Endothelial cell of umbilical vein (primary cell): ENCODE results near the gene LRRC4B. TPM values are rescaled to one million over a fixed set of nuclear protein-coding genes. Genes with fewer than 3 reads are reported as not detected.

ENCODE experiments used
- BruUV-seq: library from RNA; stranded (reverse); fragments of 400-500 nt; replicated peaks from 2 replicates; lab custom pipeline; 2021; lab: Mats Ljungman, UMichigan
- CTCF ChIA-PET: fragments of 300-600, 350-600 bp; sonication (Branson Sonifier 250); formaldehyde crosslinking; loops from one replicate; lab custom pipeline; 2021; ENCODE audit warnings: antibody characterized with exemption, inconsistent platforms; lab: Charles Lee
- POLR2A ChIA-PET: fragments of 300-600, 350-600 bp; sonication (Branson Sonifier 250); formaldehyde crosslinking; loops from one replicate; lab custom pipeline; 2021; ENCODE audit warnings: antibody characterized with exemption, inconsistent platforms; lab: Charles Lee
- DNase-seq: peaks from one replicate; pipeline ENCODE4 v3.0.0-alpha.2; 2011; ENCODE audit warnings: low read depth, low spot score
- FAIRE-seq: peaks from 2 replicates; lab custom pipeline; 2011; peaks lifted over from hg19 to GRCh38; lab: Jason Lieb, UNC
- H2AFZ ChIP-seq: 2 replicates; pipeline ENCODE4 v1.6.0; 2012; ENCODE audit warnings: low read depth, low read length, control low read depth, inconsistent platforms
- H3K27ac ChIP-seq: 2 replicates; pipeline ENCODE4 v1.5.1; 2011; ENCODE audit warnings: low read depth, mild to moderate bottlenecking, control low read depth, low read length, moderate library complexity; ENCODE audit not compliant: insufficient read depth
- H3K27me3 ChIP-seq, 2 experiments: 2 replicates each; pipeline versions ENCODE4 v1.6.0 to v1.6.1; 2011; ENCODE audit warnings: low read length in 2 of 2, mixed read lengths in 1 of 2; ENCODE audit not compliant: control insufficient read depth in 2 of 2, insufficient read depth in 2 of 2
- H3K36me3 ChIP-seq, 2 experiments: 2 replicates in 1 of 2; 3 replicates in 1 of 2; pipeline ENCODE4 v1.5.1; 2011; ENCODE audit warnings: low read length in 2 of 2, mild to moderate bottlenecking in 1 of 2, moderate library complexity in 1 of 2; ENCODE audit not compliant: control insufficient read depth in 2 of 2, insufficient read depth in 2 of 2; ENCODE audit errors: extremely low read depth in 1 of 2
- H3K4me1 ChIP-seq: 3 replicates; pipeline ENCODE4 v1.5.1; 2011; ENCODE audit warnings: mild to moderate bottlenecking, low read length; ENCODE audit not compliant: control insufficient read depth, insufficient read depth; ENCODE audit errors: extremely low read depth
- H3K4me2 ChIP-seq: 2 replicates; pipeline ENCODE4 v1.6.1; 2011; ENCODE audit warnings: low read length, control low read depth, mixed read lengths; ENCODE audit not compliant: insufficient read depth
- H3K4me3 ChIP-seq, 3 experiments: fragments of 200-600 bp in 1 of 3; sonication (generic), shearing (Covaris generic) in 1 of 3; replicated peaks in 1 of 3; 2 replicates each; pipeline ENCODE4 v1.5.1; 2011 to 2016; ENCODE audit warnings: control low read depth in 3 of 3, low read length in 3 of 3, mild to moderate bottlenecking in 2 of 3, inconsistent platforms in 1 of 3, low read depth in 1 of 3, moderate library complexity in 1 of 3; ENCODE audit not compliant: insufficient read depth in 1 of 3
- H3K79me2 ChIP-seq: 2 replicates; pipeline ENCODE4 v1.6.0; 2012; ENCODE audit warnings: low read length, inconsistent platforms; ENCODE audit not compliant: control insufficient read depth, insufficient read depth
- H3K9ac ChIP-seq: replicated peaks from 2 replicates; pipeline ENCODE3; 2011; ENCODE audit warnings: low read length, control low read depth; ENCODE audit not compliant: insufficient read depth; ENCODE audit errors: extremely low read depth
- H3K9me1 ChIP-seq: replicated peaks from 3 replicates; pipeline ENCODE4 v1.6.0; 2011; ENCODE audit warnings: mild to moderate bottlenecking, low read length; ENCODE audit not compliant: control insufficient read depth, insufficient read depth; ENCODE audit errors: extremely low read depth
- H3K9me3 ChIP-seq: replicated peaks from 2 replicates; pipeline ENCODE4 v1.5.1; 2012; ENCODE audit warnings: low read length, inconsistent platforms; ENCODE audit not compliant: control insufficient read depth, insufficient read depth
- H4K20me1 ChIP-seq: replicated peaks from 2 replicates; pipeline ENCODE3; 2011; ENCODE audit warnings: mild to moderate bottlenecking, low read length; ENCODE audit not compliant: control insufficient read depth, insufficient read depth; ENCODE audit errors: extremely low read depth
- EZH2 ChIP-seq: IDR thresholded peaks from 2 replicates; pipeline ENCODE4 v1.6.1; 2012; ENCODE audit warnings: borderline replicate concordance, low read depth, mild to moderate bottlenecking, moderate library complexity, low read length, inconsistent platforms; ENCODE audit not compliant: severe bottlenecking
- FOS ChIP-seq: IDR thresholded peaks from 2 replicates; pipeline ENCODE4 v1.6.1; 2011; ENCODE audit warnings: mild to moderate bottlenecking, low read length, moderate library complexity, borderline replicate concordance; ENCODE audit not compliant: insufficient read depth
- GATA2 ChIP-seq: IDR thresholded peaks from 2 replicates; pipeline ENCODE4 v1.7.0; 2011; ENCODE audit warnings: low read depth, mild to moderate bottlenecking, moderate library complexity, mixed read lengths, low read length; ENCODE audit not compliant: insufficient read length, insufficient read depth
- JUN ChIP-seq: IDR thresholded peaks from 2 replicates; pipeline ENCODE4 v1.6.1; 2011; ENCODE audit warnings: borderline replicate concordance, low read depth; ENCODE audit not compliant: insufficient read length, insufficient read depth
- MYC ChIP-seq: IDR thresholded peaks from one replicate; pipeline ENCODE4 v1.6.1; 2011; ENCODE audit warnings: mild to moderate bottlenecking, low read depth, low read length
- POLR2A ChIP-seq: IDR thresholded peaks from 2 replicates; pipeline ENCODE4 v1.6.1; 2012; ENCODE audit warnings: low read depth, mild to moderate bottlenecking, control low read depth, low read length
- POLR2AphosphoS5 ChIP-seq: IDR thresholded peaks from 2 replicates; pipeline ENCODE4 v1.6.1; 2012; ENCODE audit warnings: low read depth, mild to moderate bottlenecking, control low read depth, low read length, moderate library complexity; ENCODE audit not compliant: insufficient read depth
- dilution Hi-C: fragments of 300-500 bp; cut with MboI; formaldehyde crosslinking; loops from one replicate; pipeline ENCODE4 v1.15.0; 2019; ENCODE audit warnings: low sequenced_read_pairs; ENCODE audit not compliant: extremely low pct_ligation_motif_present
- intact Hi-C: fragments of 100-400 bp; cut with micrococcal nuclease; formaldehyde crosslinking; loops from one replicate; pipeline ENCODE4 v1.10.0; 2022
- polyA plus RNA-seq, 4 experiments: library from polyadenylated mRNA; depleted of rRNA in 3 of 4; stranded (reverse) in 3 of 4; unstranded in 1 of 4; fragments of >200 nt; gene quantifications; 2 replicates each; pipeline versions ENCODE4 v1.2.1 to v1.2.3, GENCODE V29; 2011 to 2012; ENCODE audit warnings: missing spikeins in 1 of 4
- total RNA-seq: library from RNA; stranded (reverse); gene quantifications from 2 replicates; pipeline ENCODE4 v1.2.3, GENCODE V29; 2021
- TF ChIP-seq, protein P1 (sequence below), 2 donors: IDR thresholded peaks; 1 replicate in 1 of 2; 2 replicates in 1 of 2; pipeline ENCODE4 v1.5.1; 2011; ENCODE audit warnings: low read length in 2 of 2, mild to moderate bottlenecking in 2 of 2, moderate library complexity in 2 of 2, control low read depth in 1 of 2, inconsistent platforms in 1 of 2, low read depth in 1 of 2; ENCODE audit not compliant: insufficient read depth in 1 of 2; ENCODE audit errors: extremely low read depth in 1 of 2
- TF ChIP-seq, protein P2 (sequence below): IDR thresholded peaks from 2 replicates; pipeline ENCODE4 v1.6.1; 2011; ENCODE audit not compliant: insufficient read depth, insufficient read length

Gene LRRC4B
- total and polyA plus RNA-seq, 2 donors (not counting 3 experiments of a cell fraction or from before 2014, with no cell fraction given): 0.08 TPM; not detected in 1

DNA sequence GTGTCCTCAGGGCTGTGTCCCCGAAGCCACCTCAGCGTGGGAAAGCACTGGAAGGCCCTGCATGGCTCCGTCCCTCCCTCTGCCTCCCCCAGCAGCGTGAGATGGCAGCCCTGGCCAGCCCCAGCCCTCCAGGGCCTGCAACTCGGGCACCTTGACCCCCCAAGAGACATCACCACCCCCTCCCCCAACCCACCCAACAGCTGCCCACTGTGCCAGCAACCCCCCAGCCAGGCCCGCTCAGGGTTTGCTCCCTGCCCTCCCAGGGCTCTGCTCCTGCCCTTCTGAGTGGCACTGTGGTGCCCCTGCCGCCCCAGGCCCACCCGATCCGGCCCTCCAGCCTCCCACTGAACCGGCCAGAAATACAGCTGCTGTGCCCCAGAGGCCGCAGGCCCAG, 53.1 kb downstream of the LRRC4B start:
- dilution Hi-C loops (no loop called here), intact Hi-C loops (no loop called here)
- Histone ChIP-seq H2AFZ (no peak overlapping the region), H3K9me1 (no peaks in the 10 kb centered on the region), H4K20me1 (no peaks in the 10 kb centered on the region), H3K4me2 (no peak overlapping the region), H3K9me3 (no peaks in the 10 kb centered on the region), H3K79me2 (no peaks in the 10 kb centered on the region), H3K27ac (no peak overlapping the region), H3K4me3 (no peak overlapping the region), H3K36me3 (no peaks in the 10 kb centered on the region), H3K27me3 (no peaks in the 10 kb centered on the region), H3K9ac (no peak overlapping the region), H3K4me1 (peaks cover 5% of the 10 kb centered on the region)
- TF ChIP-seq GATA2: no peak
- no peak for TF ChIP-seq EZH2
- no peak for TF ChIP-seq MYC
- CTCF ChIA-PET: interaction anchor here (1.5 kb wide), 1 partner anchor 22 kb away, joined by 3 read pairs; no protein-coding TSS in a partner anchor
- FAIRE-seq: no peak
- no TSS peak for BruUV-seq
- DNase-seq: no peak
- POLR2A ChIA-PET: no interaction called here

DNA sequence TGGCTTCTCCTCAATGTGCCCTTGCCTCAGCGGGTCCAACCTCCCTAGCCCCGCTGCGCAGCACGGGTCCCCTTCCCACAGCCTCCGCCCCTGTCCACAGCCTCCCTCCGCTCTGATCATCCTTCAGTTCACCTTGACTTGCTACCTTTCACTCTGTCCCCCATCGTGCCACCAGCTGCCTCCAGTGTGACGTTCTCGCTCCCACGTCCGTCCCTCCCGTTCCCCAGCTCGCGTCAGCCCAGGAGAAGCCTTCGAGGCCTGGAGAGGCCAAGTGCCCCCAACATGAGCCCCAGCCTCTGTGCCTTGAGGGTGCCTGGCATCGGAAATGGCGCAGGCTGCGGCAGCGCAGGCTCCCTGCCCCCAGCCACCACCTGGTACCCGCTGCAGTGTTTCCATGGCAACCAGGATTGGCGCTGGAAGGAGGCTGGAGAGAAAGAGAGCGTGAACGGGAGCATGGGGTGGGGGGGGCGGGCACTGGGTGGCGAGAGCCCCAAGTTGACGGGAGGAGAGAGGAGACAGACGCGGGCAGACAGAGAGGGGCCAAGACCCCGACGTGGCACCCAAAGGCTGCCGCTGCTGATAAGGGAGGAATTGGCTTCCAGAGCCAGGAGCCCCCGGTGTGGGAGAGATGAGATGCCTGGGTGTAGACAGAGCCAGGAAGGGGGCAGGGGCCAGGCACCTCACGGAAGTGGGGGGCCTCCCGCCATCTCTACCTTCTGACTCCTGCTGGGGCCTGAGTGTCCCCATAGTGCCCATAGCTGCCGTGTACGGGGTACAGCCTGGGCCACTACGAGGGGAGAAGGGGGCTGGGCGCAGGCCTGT, 53.7 kb downstream of the LRRC4B start:
- H3K9me1 ChIP-seq: no peaks in the 10 kb centered on the region
- peaks cover 7% of the 10 kb centered on the region for H3K4me1 ChIP-seq
- no peak overlapping the region for H3K9ac ChIP-seq
- no peak for FAIRE-seq
- H3K4me2 ChIP-seq: no peak overlapping the region
- dilution Hi-C loops (no loop called here), intact Hi-C loops (no loop called here)
- TF ChIP-seq, protein P1, sequence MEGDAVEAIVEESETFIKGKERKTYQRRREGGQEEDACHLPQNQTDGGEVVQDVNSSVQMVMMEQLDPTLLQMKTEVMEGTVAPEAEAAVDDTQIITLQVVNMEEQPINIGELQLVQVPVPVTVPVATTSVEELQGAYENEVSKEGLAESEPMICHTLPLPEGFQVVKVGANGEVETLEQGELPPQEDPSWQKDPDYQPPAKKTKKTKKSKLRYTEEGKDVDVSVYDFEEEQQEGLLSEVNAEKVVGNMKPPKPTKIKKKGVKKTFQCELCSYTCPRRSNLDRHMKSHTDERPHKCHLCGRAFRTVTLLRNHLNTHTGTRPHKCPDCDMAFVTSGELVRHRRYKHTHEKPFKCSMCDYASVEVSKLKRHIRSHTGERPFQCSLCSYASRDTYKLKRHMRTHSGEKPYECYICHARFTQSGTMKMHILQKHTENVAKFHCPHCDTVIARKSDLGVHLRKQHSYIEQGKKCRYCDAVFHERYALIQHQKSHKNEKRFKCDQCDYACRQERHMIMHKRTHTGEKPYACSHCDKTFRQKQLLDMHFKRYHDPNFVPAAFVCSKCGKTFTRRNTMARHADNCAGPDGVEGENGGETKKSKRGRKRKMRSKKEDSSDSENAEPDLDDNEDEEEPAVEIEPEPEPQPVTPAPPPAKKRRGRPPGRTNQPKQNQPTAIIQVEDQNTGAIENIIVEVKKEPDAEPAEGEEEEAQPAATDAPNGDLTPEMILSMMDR (IDR thresholded peaks at IDR 0.05; ENCODE audit: extremely low read depth in 1 of 2, insufficient read depth in 1 of 2, low read depth in 1 of 2, low read length in 2 of 2): no peak
- TF ChIP-seq, protein P2, sequence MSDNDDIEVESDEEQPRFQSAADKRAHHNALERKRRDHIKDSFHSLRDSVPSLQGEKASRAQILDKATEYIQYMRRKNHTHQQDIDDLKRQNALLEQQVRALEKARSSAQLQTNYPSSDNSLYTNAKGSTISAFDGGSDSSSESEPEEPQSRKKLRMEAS: no peak
- TF ChIP-seq POLR2A (no peak), GATA2 (no peak), EZH2 (no peak), JUN (no peak), FOS (no peak), MYC (no peak), POLR2AphosphoS5 (no peak)
- no TSS peak for BruUV-seq
- ChIA-PET CTCF (interaction anchor here (1.5 kb wide), 1 partner anchor 23 kb away, joined by 3 read pairs; no protein-coding TSS in a partner anchor), POLR2A (no interaction called here)
- H3K36me3 ChIP-seq: no peaks in the 10 kb centered on the region
- H3K9me3 ChIP-seq: no peaks in the 10 kb centered on the region
- H4K20me1 ChIP-seq: no peaks in the 10 kb centered on the region
- H3K4me3 ChIP-seq: no peak overlapping the region
- H2AFZ ChIP-seq: no peak overlapping the region
- DNase-seq: no peak
- H3K79me2 ChIP-seq: no peaks in the 10 kb centered on the region
- H3K27ac ChIP-seq: no peak overlapping the region
- H3K27me3 ChIP-seq: no peaks in the 10 kb centered on the region
